ENCODE measurements around the gene EGR4.

The EGR4 gene

GRCh38 chr2:73244580-73244979, 48.8 kb downstream of the EGR4 start:
- no peak for DNase-seq

GRCh38 chr2:73243884-73244570, 49.3 kb downstream of the EGR4 start:
- DNase-seq, result peak; percentile 39 to 82

All from NCI-H446 (cell line).